BLaER1 (cell line): ENCODE results near the gene PRTFDC1.

Experiments
- H3K27ac ChIP-seq: shearing (Covaris generic); formaldehyde crosslinking; 2 replicates; pipeline ENCODE4 v1.8.1; 2022
- H3K27me3 ChIP-seq: shearing (Covaris generic); formaldehyde crosslinking; 2 replicates; pipeline ENCODE4 v1.8.1; 2022
- H3K36me3 ChIP-seq: shearing (Covaris generic); formaldehyde crosslinking; 2 replicates; pipeline ENCODE4 v1.8.1; 2022
- H3K4me1 ChIP-seq: shearing (Covaris generic); formaldehyde crosslinking; 2 replicates; pipeline ENCODE4 v1.8.1; 2022
- H3K4me2 ChIP-seq: shearing (Covaris generic); formaldehyde crosslinking; 2 replicates; pipeline ENCODE4 v1.8.1; 2022
- H3K4me3 ChIP-seq: shearing (Covaris generic); formaldehyde crosslinking; 2 replicates; pipeline ENCODE4 v1.8.1; 2022
- H3K9ac ChIP-seq: shearing (Covaris generic); formaldehyde crosslinking; 2 replicates; pipeline ENCODE4 v1.8.1; 2022
- H3K9me3 ChIP-seq: shearing (Covaris generic); formaldehyde crosslinking; 2 replicates; pipeline ENCODE4 v1.8.1; 2022
- H4K20me1 ChIP-seq: shearing (Covaris generic); formaldehyde crosslinking; 2 replicates; pipeline ENCODE4 v1.8.1; 2022
- Cebpa-rat ChIP-seq: shearing (Covaris generic); IDR thresholded peaks from 2 replicates; pipeline ENCODE4 v1.8.1; 2022

PRTFDC1 gene

GRCh38 chr10:24884316-24884715, 68.1 kb downstream of the PRTFDC1 start:
- Histone ChIP-seq H3K36me3 (no peaks in the 10 kb centered on the region), H4K20me1 (no peaks in the 10 kb centered on the region), H3K4me2 (no peak overlapping the region), H3K4me1 (peaks cover 8% of the 10 kb centered on the region), H3K9me3 (peaks cover 5% of the 10 kb centered on the region; the same call in 1 of the 2 replicates), H3K4me3 (no peak overlapping the region), H3K9ac (no peak overlapping the region), H3K27ac (no peak overlapping the region), H3K27me3 (no peaks in the 10 kb centered on the region)
- no peak for TF ChIP-seq Cebpa-rat

- Histone ChIP-seq H3K9me3 (peaks cover 5% of the 10 kb centered on the region; the same call in 1 of the 2 replicates), H3K36me3 (no peaks in the 10 kb centered on the region), H3K9ac (no peak overlapping the region), H3K4me1 (peaks cover 8% of the 10 kb centered on the region), H3K27ac (no peak overlapping the region), H3K4me3 (no peak overlapping the region), H3K27me3 (no peaks in the 10 kb centered on the region), H4K20me1 (no peaks in the 10 kb centered on the region), H3K4me2 (no peak overlapping the region)
- TF ChIP-seq Cebpa-rat, result no peak
Measured at GRCh38 chr10:24883176-24883575, 69.2 kb downstream of the PRTFDC1 start.

- no peak overlapping the region for H3K9ac ChIP-seq
- H3K4me2 ChIP-seq, result peak overlapping the region; percentile 12
- H4K20me1 ChIP-seq, result no peaks in the 10 kb centered on the region
- H3K27me3 ChIP-seq, result no peaks in the 10 kb centered on the region
- H3K9me3 ChIP-seq, result peaks cover 5% of the 10 kb centered on the region; the same call in 1 of the 2 replicates
- no peak overlapping the region for H3K4me3 ChIP-seq
- no peak for TF ChIP-seq Cebpa-rat
- no peak overlapping the region for H3K27ac ChIP-seq
- H3K36me3 ChIP-seq, result no peaks in the 10 kb centered on the region
- H3K4me1 ChIP-seq, result peaks cover 8% of the 10 kb centered on the region
Measured at GRCh38 chr10:24882047-24882698, 70.2 kb downstream of the PRTFDC1 start.

- Histone ChIP-seq H3K36me3 (no peaks in the 10 kb centered on the region), H3K9me3 (peaks cover 5% of the 10 kb centered on the region), H3K4me2 (no peak overlapping the region), H3K9ac (no peak overlapping the region), H3K4me3 (no peak overlapping the region), H3K27me3 (no peaks in the 10 kb centered on the region), H3K27ac (no peak overlapping the region), H3K4me1 (peaks cover 8% of the 10 kb centered on the region), H4K20me1 (no peaks in the 10 kb centered on the region)
- TF ChIP-seq Cebpa-rat, result no peak
Measured at GRCh38 chr10:24879861-24880260, 72.5 kb downstream of the PRTFDC1 start.

- no peak overlapping the region for H3K9ac ChIP-seq
Measured at GRCh38 chr10:24874133-24874532, 78.3 kb downstream of the PRTFDC1 start.

GRCh38 chr10:24873281-24873683, 79.1 kb downstream of the PRTFDC1 start:
- H3K27ac ChIP-seq, result no peak overlapping the region
- no peaks in the 10 kb centered on the region for H3K27me3 ChIP-seq
- no peak overlapping the region for H3K4me3 ChIP-seq
- H3K4me2 ChIP-seq, result no peak overlapping the region
- no peaks in the 10 kb centered on the region for H3K4me1 ChIP-seq
- H4K20me1 ChIP-seq, result no peaks in the 10 kb centered on the region
- no peaks in the 10 kb centered on the region for H3K36me3 ChIP-seq
- H3K9me3 ChIP-seq, result peaks cover 8% of the 10 kb centered on the region
- TF ChIP-seq Cebpa-rat, result no peak
- no peak overlapping the region for H3K9ac ChIP-seq

More at GRCh38 chr10:24874133-24874532, 78.3 kb downstream of the PRTFDC1 start:
- H3K36me3 ChIP-seq, result no peaks in the 10 kb centered on the region
- no peak for TF ChIP-seq Cebpa-rat
- no peak overlapping the region for H3K4me3 ChIP-seq
- no peak overlapping the region for H3K4me2 ChIP-seq
- no peaks in the 10 kb centered on the region for H3K27me3 ChIP-seq
- no peaks in the 10 kb centered on the region for H4K20me1 ChIP-seq
- H3K27ac ChIP-seq, result no peak overlapping the region
- peaks cover 8% of the 10 kb centered on the region for H3K9me3 ChIP-seq
- H3K4me1 ChIP-seq, result no peaks in the 10 kb centered on the region

GRCh38 chr10:24872790-24873182, 79.6 kb downstream of the PRTFDC1 start:
- Histone ChIP-seq H3K4me2 (no peak overlapping the region), H3K9ac (no peak overlapping the region)

GRCh38 chr10:24872049-24872789, 80.2 kb downstream of the PRTFDC1 start:
- TF ChIP-seq Cebpa-rat, result no peak
- H3K27ac ChIP-seq, result no peak overlapping the region
- no peaks in the 10 kb centered on the region for H3K4me1 ChIP-seq
- no peak overlapping the region for H3K4me2 ChIP-seq
- H3K9ac ChIP-seq, result no peak overlapping the region
- H3K9me3 ChIP-seq, result peaks cover 8% of the 10 kb centered on the region
- H3K36me3 ChIP-seq, result no peaks in the 10 kb centered on the region
- no peak overlapping the region for H3K4me3 ChIP-seq
- H4K20me1 ChIP-seq, result no peaks in the 10 kb centered on the region
- no peaks in the 10 kb centered on the region for H3K27me3 ChIP-seq

More at GRCh38 chr10:24872790-24873182, 79.6 kb downstream of the PRTFDC1 start:
- peaks cover 8% of the 10 kb centered on the region for H3K9me3 ChIP-seq
- no peaks in the 10 kb centered on the region for H3K4me1 ChIP-seq
- no peak overlapping the region for H3K4me3 ChIP-seq
- no peaks in the 10 kb centered on the region for H3K27me3 ChIP-seq
- H3K27ac ChIP-seq, result no peak overlapping the region
- no peaks in the 10 kb centered on the region for H3K36me3 ChIP-seq
- TF ChIP-seq Cebpa-rat, result no peak
- H4K20me1 ChIP-seq, result no peaks in the 10 kb centered on the region

GRCh38 chr10:24871011-24871935, 81.1 kb downstream of the PRTFDC1 start:
- Histone ChIP-seq H3K9ac (no peak overlapping the region), H3K27ac (no peak overlapping the region), H3K4me2 (no peak overlapping the region), H3K4me3 (no peak overlapping the region), H4K20me1 (no peaks in the 10 kb centered on the region), H3K36me3 (no peaks in the 10 kb centered on the region), H3K9me3 (peaks cover 8% of the 10 kb centered on the region), H3K4me1 (no peaks in the 10 kb centered on the region), H3K27me3 (no peaks in the 10 kb centered on the region)
- TF ChIP-seq Cebpa-rat, result no peak
